ENCODE results near the gene ADCY3.

- TF ChIP-seq POLR2AphosphoS5 (IDR thresholded peaks at IDR 0.05), result no peak
- TF ChIP-seq, protein P1, sequence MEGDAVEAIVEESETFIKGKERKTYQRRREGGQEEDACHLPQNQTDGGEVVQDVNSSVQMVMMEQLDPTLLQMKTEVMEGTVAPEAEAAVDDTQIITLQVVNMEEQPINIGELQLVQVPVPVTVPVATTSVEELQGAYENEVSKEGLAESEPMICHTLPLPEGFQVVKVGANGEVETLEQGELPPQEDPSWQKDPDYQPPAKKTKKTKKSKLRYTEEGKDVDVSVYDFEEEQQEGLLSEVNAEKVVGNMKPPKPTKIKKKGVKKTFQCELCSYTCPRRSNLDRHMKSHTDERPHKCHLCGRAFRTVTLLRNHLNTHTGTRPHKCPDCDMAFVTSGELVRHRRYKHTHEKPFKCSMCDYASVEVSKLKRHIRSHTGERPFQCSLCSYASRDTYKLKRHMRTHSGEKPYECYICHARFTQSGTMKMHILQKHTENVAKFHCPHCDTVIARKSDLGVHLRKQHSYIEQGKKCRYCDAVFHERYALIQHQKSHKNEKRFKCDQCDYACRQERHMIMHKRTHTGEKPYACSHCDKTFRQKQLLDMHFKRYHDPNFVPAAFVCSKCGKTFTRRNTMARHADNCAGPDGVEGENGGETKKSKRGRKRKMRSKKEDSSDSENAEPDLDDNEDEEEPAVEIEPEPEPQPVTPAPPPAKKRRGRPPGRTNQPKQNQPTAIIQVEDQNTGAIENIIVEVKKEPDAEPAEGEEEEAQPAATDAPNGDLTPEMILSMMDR (IDR thresholded peaks at IDR 0.05 in 8 of 11, conservative IDR thresholded peaks at IDR 0.05 in 3 of 11), result no peak
Observed at GRCh38 chr2:24903161-24904103, 16.6 kb downstream of the ADCY3 start.
